ENCODE data around the gene MTSS2. TPM values are rescaled to one million over a fixed set of nuclear protein-coding genes. Genes with fewer than 3 reads are reported as not detected.

MTSS2 gene
- total and polyA plus RNA-seq, 2 of the 8 experiments (the other 6 are each of a cell fraction or from before 2014, with no cell fraction given) = 23.3 to 36.7 TPM

DNA sequence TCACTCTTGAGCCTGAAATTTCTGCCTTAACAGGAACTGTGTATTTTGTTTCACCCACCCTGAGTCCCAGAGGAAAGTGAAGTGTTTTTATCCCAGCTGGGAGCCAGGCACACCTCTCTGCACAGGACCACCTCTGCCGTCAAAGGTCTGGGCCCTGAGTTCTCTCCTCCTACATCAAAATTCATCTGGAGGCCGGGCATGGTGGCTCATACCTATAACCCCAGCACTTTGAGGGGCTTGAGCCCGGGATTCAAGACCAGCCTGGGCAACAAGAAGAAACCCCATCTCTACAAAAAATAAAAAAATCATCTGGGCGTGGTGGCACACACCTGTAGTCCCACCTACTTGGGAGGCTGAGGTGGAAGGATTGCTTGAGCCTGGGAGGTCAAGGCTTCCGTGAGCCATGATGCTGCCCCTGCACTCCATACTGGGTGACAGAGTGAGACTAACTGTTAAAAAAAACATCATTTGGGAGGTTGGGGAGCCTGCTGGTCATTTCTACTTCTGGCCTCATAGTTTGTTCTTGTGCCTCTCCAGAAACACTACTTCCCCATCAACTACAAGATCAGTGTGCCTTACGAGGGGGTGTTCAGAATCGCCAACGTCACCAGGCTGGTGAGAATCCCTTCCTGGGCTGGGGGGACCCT lies 29.7 kb downstream of the MTSS2 start (continued):
- TF ChIP-seq, protein P1, sequence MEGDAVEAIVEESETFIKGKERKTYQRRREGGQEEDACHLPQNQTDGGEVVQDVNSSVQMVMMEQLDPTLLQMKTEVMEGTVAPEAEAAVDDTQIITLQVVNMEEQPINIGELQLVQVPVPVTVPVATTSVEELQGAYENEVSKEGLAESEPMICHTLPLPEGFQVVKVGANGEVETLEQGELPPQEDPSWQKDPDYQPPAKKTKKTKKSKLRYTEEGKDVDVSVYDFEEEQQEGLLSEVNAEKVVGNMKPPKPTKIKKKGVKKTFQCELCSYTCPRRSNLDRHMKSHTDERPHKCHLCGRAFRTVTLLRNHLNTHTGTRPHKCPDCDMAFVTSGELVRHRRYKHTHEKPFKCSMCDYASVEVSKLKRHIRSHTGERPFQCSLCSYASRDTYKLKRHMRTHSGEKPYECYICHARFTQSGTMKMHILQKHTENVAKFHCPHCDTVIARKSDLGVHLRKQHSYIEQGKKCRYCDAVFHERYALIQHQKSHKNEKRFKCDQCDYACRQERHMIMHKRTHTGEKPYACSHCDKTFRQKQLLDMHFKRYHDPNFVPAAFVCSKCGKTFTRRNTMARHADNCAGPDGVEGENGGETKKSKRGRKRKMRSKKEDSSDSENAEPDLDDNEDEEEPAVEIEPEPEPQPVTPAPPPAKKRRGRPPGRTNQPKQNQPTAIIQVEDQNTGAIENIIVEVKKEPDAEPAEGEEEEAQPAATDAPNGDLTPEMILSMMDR (IDR thresholded peaks at IDR 0.05; ENCODE audit: control extremely low read depth in 1 of 3, insufficient read depth in 1 of 3, low read depth in 1 of 3, low read length in 3 of 3) = no peak
- TF ChIP-seq CTBP2 (IDR thresholded peaks at IDR 0.05; ENCODE audit: borderline replicate concordance, insufficient read depth, insufficient read length, low read length) (no peak), CHD2 (IDR thresholded peaks at IDR 0.05; ENCODE audit: low read length) (no peak), SIX5 (IDR thresholded peaks at IDR 0.05; ENCODE audit: low read depth, low read length) (no peak)

All from H1 (cell line).